ENCODE results near the gene ERCC4.

DNA sequence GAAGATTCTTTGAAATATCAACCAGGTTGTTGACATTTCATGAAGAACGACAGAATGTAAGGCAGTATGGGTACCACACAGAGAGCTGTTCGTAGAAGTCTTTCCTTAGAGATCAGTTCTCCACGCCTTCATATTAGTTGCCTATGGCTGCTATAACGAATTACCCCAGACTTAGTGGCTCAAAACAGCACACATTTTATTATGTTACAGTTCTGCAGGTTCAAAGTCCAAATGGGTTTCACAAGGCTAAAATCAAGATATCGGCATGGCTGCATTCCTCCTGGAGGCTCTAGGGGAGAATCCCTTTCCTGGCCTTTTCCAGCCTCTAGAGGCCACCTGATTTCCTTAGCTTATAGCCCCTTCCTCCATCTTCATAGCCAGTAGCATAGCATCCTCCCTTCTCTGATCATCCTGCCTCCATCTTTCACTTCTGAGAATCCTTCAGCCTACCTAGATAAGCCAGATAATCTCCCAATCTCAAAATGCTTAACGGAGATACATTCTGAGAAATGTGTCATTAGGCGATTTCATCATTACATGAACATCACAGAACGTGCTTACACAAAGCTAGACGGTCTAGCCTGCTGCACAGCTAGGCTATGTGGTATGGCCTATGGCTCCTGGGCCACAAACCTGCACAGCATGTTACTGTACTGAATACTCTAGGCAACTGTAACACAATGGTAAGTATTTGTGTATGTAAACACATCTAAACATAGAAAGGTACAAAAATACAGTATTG is 26.0 kb downstream of the ERCC4 start:
- TF ChIP-seq, protein P1, sequence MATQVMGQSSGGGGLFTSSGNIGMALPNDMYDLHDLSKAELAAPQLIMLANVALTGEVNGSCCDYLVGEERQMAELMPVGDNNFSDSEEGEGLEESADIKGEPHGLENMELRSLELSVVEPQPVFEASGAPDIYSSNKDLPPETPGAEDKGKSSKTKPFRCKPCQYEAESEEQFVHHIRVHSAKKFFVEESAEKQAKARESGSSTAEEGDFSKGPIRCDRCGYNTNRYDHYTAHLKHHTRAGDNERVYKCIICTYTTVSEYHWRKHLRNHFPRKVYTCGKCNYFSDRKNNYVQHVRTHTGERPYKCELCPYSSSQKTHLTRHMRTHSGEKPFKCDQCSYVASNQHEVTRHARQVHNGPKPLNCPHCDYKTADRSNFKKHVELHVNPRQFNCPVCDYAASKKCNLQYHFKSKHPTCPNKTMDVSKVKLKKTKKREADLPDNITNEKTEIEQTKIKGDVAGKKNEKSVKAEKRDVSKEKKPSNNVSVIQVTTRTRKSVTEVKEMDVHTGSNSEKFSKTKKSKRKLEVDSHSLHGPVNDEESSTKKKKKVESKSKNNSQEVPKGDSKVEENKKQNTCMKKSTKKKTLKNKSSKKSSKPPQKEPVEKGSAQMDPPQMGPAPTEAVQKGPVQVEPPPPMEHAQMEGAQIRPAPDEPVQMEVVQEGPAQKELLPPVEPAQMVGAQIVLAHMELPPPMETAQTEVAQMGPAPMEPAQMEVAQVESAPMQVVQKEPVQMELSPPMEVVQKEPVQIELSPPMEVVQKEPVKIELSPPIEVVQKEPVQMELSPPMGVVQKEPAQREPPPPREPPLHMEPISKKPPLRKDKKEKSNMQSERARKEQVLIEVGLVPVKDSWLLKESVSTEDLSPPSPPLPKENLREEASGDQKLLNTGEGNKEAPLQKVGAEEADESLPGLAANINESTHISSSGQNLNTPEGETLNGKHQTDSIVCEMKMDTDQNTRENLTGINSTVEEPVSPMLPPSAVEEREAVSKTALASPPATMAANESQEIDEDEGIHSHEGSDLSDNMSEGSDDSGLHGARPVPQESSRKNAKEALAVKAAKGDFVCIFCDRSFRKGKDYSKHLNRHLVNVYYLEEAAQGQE (IDR thresholded peaks at IDR 0.05; ENCODE audit: insufficient read depth in 1 of 2, low read depth in 2 of 2, low read length in 2 of 2) = no peak
- TF ChIP-seq POLR2AphosphoS5 (IDR thresholded peaks at IDR 0.05; ENCODE audit: low read depth, low read length) = no peak

Measured in PFSK-1 (cell line).